NCI-H748 (cell line): ENCODE data around the gene LDB2.

Experiments
- DNase-seq: peaks from one replicate; lab custom pipeline; 2025; ENCODE audit not compliant: unreplicated experiment; lab: John Stamatoyannopoulos, UW

The LDB2 gene

GRCh38 chr4:16726368-16727050 lies 171.9 kb downstream of the LDB2 start:
- no peak for DNase-seq

- no peak for DNase-seq
Observed at GRCh38 chr4:16725252-16725651, 173.2 kb downstream of the LDB2 start.

GRCh38 chr4:16722416-16722815 lies 176.0 kb downstream of the LDB2 start:
- no peak for DNase-seq

- no peak for DNase-seq
Observed at GRCh38 chr4:16721613-16722291, 176.7 kb downstream of the LDB2 start.

- DNase-seq: no peak
Observed at GRCh38 chr4:16720761-16721160, 177.7 kb downstream of the LDB2 start.

- no peak for DNase-seq
Observed at GRCh38 chr4:16717266-16717970, 181.0 kb downstream of the LDB2 start.

GRCh38 chr4:16715482-16715881 lies 183.0 kb downstream of the LDB2 start:
- DNase-seq: no peak

- no peak for DNase-seq
Observed at GRCh38 chr4:16714191-16714590, 184.3 kb downstream of the LDB2 start.

GRCh38 chr4:16713696-16714095 lies 184.7 kb downstream of the LDB2 start:
- DNase-seq: no peak

- no peak for DNase-seq
Observed at GRCh38 chr4:16713271-16713670, 185.2 kb downstream of the LDB2 start.

GRCh38 chr4:16710198-16710597 lies 188.2 kb downstream of the LDB2 start:
- DNase-seq: no peak

GRCh38 chr4:16707874-16708273 lies 190.6 kb downstream of the LDB2 start:
- no peak for DNase-seq

GRCh38 chr4:16706251-16706650 lies 192.2 kb downstream of the LDB2 start:
- DNase-seq: no peak

GRCh38 chr4:16705341-16705740 lies 193.1 kb downstream of the LDB2 start:
- no peak for DNase-seq

GRCh38 chr4:16704489-16704888 lies 194.0 kb downstream of the LDB2 start:
- DNase-seq: no peak

GRCh38 chr4:16695896-16696295 lies 202.5 kb downstream of the LDB2 start:
- DNase-seq: no peak

- DNase-seq: no peak
Observed at GRCh38 chr4:16694884-16695276, 203.6 kb downstream of the LDB2 start.

GRCh38 chr4:16694173-16694883 lies 204.1 kb downstream of the LDB2 start:
- no peak for DNase-seq

- no peak for DNase-seq
Observed at GRCh38 chr4:16693641-16694040, 204.8 kb downstream of the LDB2 start.

GRCh38 chr4:16692961-16693506 lies 205.4 kb downstream of the LDB2 start:
- DNase-seq: no peak

GRCh38 chr4:16692524-16692923 lies 205.9 kb downstream of the LDB2 start:
- no peak for DNase-seq
